BE2C (cell line): ENCODE results near the gene LYRM4.

Experiments
- DNase-seq: peaks from one replicate; pipeline ENCODE4 v3.0.0-alpha.2; 2020
- H3K27me3 ChIP-seq: fragments of 250-450 bp; sonication (Bioruptor Pico); 2 replicates; pipeline ENCODE4 v1.5.1; 2020; ENCODE audit warnings: mild to moderate bottlenecking
- H3K36me3 ChIP-seq: fragments of 250-450 bp; sonication (Bioruptor Pico); 2 replicates; pipeline ENCODE4 v1.5.1; 2020; ENCODE audit warnings: mild to moderate bottlenecking
- H3K4me1 ChIP-seq: fragments of 250-450 bp; sonication (Bioruptor Pico); 2 replicates; pipeline ENCODE4 v1.5.1; 2020
- H3K4me3 ChIP-seq: 2 replicates; pipeline ENCODE4 v1.5.1; 2011; ENCODE audit warnings: low read depth, low read length
- H3K9me3 ChIP-seq: fragments of 250-450 bp; sonication (Bioruptor Pico); 2 replicates; pipeline ENCODE4 v1.5.1; 2020
- CTCF ChIP-seq: IDR thresholded peaks from 2 replicates; pipeline ENCODE4 v1.5.1; 2012; ENCODE audit warnings: mild to moderate bottlenecking, low read depth, low read length

LYRM4 gene

DNA sequence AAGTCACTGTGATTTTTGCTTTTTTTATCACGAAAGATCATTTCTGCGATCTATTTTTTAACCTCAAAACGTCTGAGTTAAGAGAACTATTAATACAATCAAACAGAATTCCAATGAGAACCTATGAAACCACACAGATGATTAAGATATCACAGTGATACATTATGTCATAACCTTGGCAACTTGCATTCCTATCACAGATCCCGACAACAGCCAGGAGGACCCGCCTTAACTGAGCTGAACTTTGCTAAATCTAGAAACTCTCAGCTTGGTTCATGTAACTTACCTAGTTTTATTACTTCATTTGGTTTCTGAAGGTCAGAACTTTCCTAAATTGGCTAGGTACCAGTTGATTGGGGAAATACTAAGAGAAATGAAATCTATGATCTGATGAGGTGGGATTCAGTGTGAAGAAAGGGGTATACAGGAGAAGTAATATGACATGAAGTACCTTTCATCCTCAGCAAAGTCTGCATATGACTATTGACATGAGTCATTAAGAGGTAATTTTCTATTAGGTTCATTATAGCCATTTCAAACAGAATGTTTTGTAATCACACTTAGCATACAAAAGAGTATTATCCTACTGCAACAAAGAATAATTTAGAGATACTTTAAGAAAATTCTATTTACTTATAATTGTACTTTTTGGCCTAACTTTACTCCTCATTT lies 11.2 kb downstream of the LYRM4 start:
- Histone ChIP-seq H3K4me1 (peaks cover 11% of the 10 kb centered on the region), H3K4me3 (no peak overlapping the region), H3K36me3 (peaks cover 37% of the 10 kb centered on the region), H3K9me3 (no peaks in the 10 kb centered on the region), H3K27me3 (no peaks in the 10 kb centered on the region)
- no peak for DNase-seq
- no peak for TF ChIP-seq CTCF

DNA sequence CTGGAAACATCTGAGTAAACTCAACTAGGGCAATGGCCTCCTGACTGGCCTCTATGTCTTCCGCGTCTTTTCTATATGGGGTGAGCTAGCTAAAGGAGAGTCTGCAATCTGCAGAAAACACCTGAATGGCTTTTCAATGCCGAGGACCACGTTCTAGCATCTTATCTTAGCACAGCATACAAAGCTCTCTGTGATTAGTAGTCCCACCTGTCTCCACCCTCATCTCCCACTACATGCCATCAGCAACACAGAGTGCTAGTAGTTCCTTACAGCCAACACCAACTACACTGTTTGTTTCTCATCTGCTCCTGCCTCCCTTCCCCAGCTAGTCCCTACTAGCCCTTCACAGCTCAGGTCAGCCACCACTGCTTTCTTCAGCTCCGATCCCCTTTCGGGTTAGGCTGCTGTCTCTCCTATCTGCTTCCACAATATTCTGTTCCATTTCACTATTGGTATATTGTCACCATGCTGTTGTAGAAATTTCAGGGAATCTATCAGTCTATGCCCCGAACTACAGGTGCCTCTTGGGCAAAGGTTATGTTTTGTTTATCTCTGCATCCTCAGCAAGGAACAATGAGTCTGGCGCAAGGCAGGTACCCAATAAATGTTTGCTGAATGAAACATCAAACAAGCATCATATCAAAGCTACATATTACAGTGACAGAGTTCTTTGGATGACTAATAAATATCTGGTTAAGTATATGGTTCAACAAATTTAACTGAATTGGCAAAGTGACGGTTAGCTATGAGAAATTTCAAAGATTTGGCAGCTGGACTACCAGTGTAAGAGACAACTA lies 12.2 kb downstream of the LYRM4 start:
- DNase-seq = no peak
- no peaks in the 10 kb centered on the region for H3K9me3 ChIP-seq
- TF ChIP-seq CTCF = no peak
- peaks cover 38% of the 10 kb centered on the region for H3K36me3 ChIP-seq
- no peak overlapping the region for H3K4me3 ChIP-seq
- H3K27me3 ChIP-seq = no peaks in the 10 kb centered on the region
- peaks cover 11% of the 10 kb centered on the region for H3K4me1 ChIP-seq

- no peak for TF ChIP-seq CTCF
- Histone ChIP-seq H3K27me3 (no peaks in the 10 kb centered on the region), H3K4me1 (peaks cover 11% of the 10 kb centered on the region), H3K36me3 (peaks cover 30% of the 10 kb centered on the region), H3K9me3 (no peaks in the 10 kb centered on the region), H3K4me3 (no peak overlapping the region)
- no peak for DNase-seq
Measured at GRCh38 chr6:5247201-5247600, 13.5 kb downstream of the LYRM4 start.

DNA sequence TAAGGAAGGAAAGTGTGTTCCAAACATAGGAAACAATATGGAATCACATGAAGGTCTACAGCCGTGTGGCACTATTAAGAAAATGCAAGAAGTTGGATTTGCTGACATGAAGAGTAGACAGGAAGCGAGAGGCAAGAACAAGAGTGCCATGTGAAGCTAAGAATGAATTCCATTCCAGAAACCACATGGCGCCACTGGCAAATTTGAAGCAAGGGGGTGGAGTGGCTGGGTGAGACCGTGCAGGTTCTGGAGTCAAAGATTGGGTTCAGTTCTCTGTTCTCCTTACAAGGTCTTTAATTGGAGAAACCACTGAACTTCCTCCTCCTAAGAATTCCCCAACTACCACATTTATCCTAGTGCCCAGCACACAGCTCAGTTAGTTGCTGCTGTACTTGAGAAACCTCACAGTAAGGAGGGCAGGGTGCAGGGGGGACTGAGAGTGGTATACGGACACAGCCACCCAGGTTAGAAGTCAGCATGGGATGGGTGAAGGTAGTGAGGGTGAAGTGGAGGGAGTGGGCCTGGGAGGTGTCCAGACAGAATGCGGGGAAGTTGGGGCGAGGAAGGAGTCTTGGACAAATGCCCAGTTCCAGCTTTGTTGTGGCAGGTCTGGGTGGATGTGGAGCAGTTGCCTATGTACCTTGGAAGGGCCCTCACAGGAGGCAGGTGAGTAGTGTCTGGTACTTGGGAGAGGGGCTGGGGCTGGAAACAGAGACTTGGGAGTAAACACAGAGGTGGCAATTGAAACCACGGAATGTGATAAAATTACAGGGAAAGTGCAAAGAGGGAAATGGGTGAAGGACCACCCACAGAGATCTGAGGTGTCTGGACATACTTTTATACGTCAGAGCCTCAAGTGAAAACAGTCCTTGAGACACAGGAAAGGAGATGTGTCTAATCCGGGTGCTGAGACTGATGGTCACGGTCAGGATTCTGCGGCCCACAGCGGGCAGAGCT lies 14.3 kb downstream of the LYRM4 start:
- Histone ChIP-seq H3K27me3 (no peaks in the 10 kb centered on the region), H3K9me3 (no peaks in the 10 kb centered on the region), H3K36me3 (peaks cover 26% of the 10 kb centered on the region), H3K4me3 (no peak overlapping the region), H3K4me1 (peaks cover 11% of the 10 kb centered on the region)
- DNase-seq = no peak
- TF ChIP-seq CTCF = no peak

DNA sequence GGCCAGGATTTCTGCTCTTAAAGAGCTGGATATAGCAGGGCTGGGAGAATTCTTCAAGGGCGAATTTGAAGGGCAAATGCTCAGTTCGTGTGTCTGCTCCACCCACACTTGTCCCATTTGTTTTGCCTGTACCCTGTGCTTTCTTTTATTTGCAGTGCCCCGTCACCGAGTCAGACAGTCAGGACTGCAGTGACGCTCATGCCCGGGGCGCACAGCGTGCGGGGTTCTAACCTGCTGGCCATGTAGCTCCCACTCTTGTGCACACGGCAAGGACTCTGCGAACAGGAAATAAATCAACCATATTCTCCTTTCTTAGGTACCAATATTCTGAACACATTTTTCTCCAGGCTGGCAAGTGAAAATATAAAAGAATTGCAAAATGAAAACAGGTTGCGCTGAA lies 17.7 kb downstream of the LYRM4 start:
- no peak for DNase-seq
- Histone ChIP-seq H3K27me3 (no peaks in the 10 kb centered on the region), H3K4me1 (peaks cover 4% of the 10 kb centered on the region), H3K9me3 (no peaks in the 10 kb centered on the region), H3K4me3 (no peak overlapping the region), H3K36me3 (peaks cover 18% of the 10 kb centered on the region)
- TF ChIP-seq CTCF = no peak
